OCI-LY1 (cell line): Measurements from ENCODE around the gene SLC7A8.

Source experiments
- CTCF ChIP-seq: fragments of 200-600 bp; sonication (generic), shearing (Covaris generic); IDR thresholded peaks from 2 replicates; pipeline ENCODE4 v1.5.1; 2017; ENCODE audit warnings: mild to moderate bottlenecking, antibody characterized with exemption, low read length, moderate library complexity, mixed read lengths
- EZH2 ChIP-seq: fragments of 200-600 bp; sonication (generic), shearing (Covaris generic); IDR thresholded peaks from 2 replicates; pipeline ENCODE4 v1.8.0; 2017; ENCODE audit warnings: borderline replicate concordance, mixed run types, mild to moderate bottlenecking, antibody characterized with exemption, low read length, moderate library complexity, mixed read lengths

GRCh38 chr14:23123419-23123818, 60.0 kb downstream of the SLC7A8 start:
- TF ChIP-seq CTCF = no peak
- TF ChIP-seq EZH2 = no peak
